ENCODE results near the gene ASZ1.

DNA sequence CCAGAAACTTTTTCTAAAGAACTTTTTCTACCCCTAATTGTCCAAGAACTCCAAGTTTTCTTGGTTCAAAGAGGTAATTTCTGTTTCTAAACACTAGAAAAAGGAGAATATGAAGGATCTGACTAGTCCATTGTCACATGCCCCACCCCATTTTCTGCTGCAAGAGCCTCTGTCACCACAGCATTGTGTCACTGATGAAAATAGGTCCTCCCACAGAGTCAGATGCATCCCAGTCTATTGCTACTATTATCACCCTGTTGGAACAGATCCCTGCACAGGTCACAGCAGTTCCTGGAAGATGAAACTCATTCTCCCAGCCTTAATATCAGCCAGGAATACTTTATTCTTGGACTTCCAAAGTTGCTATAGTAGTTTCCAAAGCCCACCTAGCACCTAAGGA is 45.0 kb upstream of the ASZ1 start:
- TF ChIP-seq, protein P1, sequence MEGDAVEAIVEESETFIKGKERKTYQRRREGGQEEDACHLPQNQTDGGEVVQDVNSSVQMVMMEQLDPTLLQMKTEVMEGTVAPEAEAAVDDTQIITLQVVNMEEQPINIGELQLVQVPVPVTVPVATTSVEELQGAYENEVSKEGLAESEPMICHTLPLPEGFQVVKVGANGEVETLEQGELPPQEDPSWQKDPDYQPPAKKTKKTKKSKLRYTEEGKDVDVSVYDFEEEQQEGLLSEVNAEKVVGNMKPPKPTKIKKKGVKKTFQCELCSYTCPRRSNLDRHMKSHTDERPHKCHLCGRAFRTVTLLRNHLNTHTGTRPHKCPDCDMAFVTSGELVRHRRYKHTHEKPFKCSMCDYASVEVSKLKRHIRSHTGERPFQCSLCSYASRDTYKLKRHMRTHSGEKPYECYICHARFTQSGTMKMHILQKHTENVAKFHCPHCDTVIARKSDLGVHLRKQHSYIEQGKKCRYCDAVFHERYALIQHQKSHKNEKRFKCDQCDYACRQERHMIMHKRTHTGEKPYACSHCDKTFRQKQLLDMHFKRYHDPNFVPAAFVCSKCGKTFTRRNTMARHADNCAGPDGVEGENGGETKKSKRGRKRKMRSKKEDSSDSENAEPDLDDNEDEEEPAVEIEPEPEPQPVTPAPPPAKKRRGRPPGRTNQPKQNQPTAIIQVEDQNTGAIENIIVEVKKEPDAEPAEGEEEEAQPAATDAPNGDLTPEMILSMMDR (IDR thresholded peaks at IDR 0.05; ENCODE audit: low read depth, low read length): no peak
- TF ChIP-seq POLR2A (IDR thresholded peaks at IDR 0.05; ENCODE audit: extremely low read depth, insufficient read length): no peak

All from NB4 (cell line).